ENCODE data around the gene ABAT.

The ABAT gene

GRCh38 chr16:8674413-8675022, at the start of gene ABAT:
TSS of gene ABAT (plus strand) at chr16:8674617. CDS start at chr16:8735740, 61,123 bp downstream.
- DNase-seq (ENCODE audit: low read depth): peak; percentile 22

GRCh38 chr16:8625491-8626087, 48.8 kb upstream of the ABAT start:
- DNase-seq (ENCODE audit: low read depth): no peak

- DNase-seq (ENCODE audit: low read depth): no peak
Observed at GRCh38 chr16:8626946-8627345, 47.5 kb upstream of the ABAT start.

- no peak for DNase-seq (ENCODE audit: low read depth)
Observed at GRCh38 chr16:8627456-8627855, 47.0 kb upstream of the ABAT start.

- no peak for DNase-seq (ENCODE audit: low read depth)
Observed at GRCh38 chr16:8628981-8629725, 45.3 kb upstream of the ABAT start.

GRCh38 chr16:8630255-8630953, 44.0 kb upstream of the ABAT start:
- no peak for DNase-seq (ENCODE audit: low read depth)

GRCh38 chr16:8631373-8631772, 43.0 kb upstream of the ABAT start:
- DNase-seq (ENCODE audit: low read depth): no peak

GRCh38 chr16:8631818-8632465, 42.5 kb upstream of the ABAT start:
- DNase-seq (ENCODE audit: low read depth): no peak

- DNase-seq (ENCODE audit: low read depth): no peak
Observed at GRCh38 chr16:8632675-8633182, 41.7 kb upstream of the ABAT start.

GRCh38 chr16:8634991-8635736, 39.3 kb upstream of the ABAT start:
- DNase-seq (ENCODE audit: low read depth): no peak

GRCh38 chr16:8639694-8640093, 34.7 kb upstream of the ABAT start:
- DNase-seq (ENCODE audit: low read depth): no peak

- no peak for DNase-seq (ENCODE audit: low read depth)
Observed at GRCh38 chr16:8641671-8642070, 32.7 kb upstream of the ABAT start.

GRCh38 chr16:8642146-8642545, 32.3 kb upstream of the ABAT start:
- no peak for DNase-seq (ENCODE audit: low read depth)

- no peak for DNase-seq (ENCODE audit: low read depth)
Observed at GRCh38 chr16:8644211-8645140, 29.9 kb upstream of the ABAT start.

GRCh38 chr16:8645141-8645521, 29.3 kb upstream of the ABAT start:
- DNase-seq (ENCODE audit: low read depth): no peak

GRCh38 chr16:8645831-8646230, 28.6 kb upstream of the ABAT start:
- DNase-seq (ENCODE audit: low read depth): no peak

- no peak for DNase-seq (ENCODE audit: low read depth)
Observed at GRCh38 chr16:8646326-8647053, 27.9 kb upstream of the ABAT start.

GRCh38 chr16:8647721-8648318, 26.6 kb upstream of the ABAT start:
- DNase-seq (ENCODE audit: low read depth): no peak

GRCh38 chr16:8648877-8649276, 25.5 kb upstream of the ABAT start:
- no peak for DNase-seq (ENCODE audit: low read depth)
